ENCODE measurements around the gene CLDN24. TPM values are rescaled to one million over a fixed set of nuclear protein-coding genes. Genes with fewer than 3 reads are reported as not detected.

Gene CLDN24
- total RNA-seq, 1 donor from 2014 or later = not detected

DNA sequence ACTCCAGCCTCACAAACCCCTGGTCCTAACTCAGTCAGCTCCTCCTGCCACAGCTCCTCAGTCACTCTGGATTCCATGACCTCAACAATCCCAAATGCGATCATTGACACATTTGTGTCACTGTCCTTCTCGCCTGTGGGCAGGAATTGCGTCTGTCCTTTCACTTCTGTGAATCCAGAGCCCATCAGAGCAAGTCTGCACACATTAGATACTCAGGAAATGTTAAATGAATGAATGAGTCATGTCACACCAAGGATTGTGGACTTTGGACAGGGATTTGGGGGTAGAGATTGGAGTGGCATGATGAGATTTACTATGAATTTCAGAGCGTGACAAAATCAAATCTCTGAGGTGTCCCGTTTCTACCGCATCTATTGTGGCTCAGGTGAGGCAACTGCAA lies 11.8 kb upstream of the CLDN24 start:
- Mint-ChIP-seq H3K27me3 (ENCODE audit: unreplicated experiment) (no peaks in the 10 kb centered on the region), H3K27ac (ENCODE audit: unreplicated experiment) (no peak overlapping the region), H3K4me3 (ENCODE audit: unreplicated experiment) (no peak overlapping the region), H3K4me1 (ENCODE audit: unreplicated experiment) (peaks cover 26% of the 10 kb centered on the region), H3K36me3 (ENCODE audit: low read depth, unreplicated experiment) (peaks cover under 1% of the 10 kb centered on the region), H3K9me3 (ENCODE audit: unreplicated experiment) (no peaks in the 10 kb centered on the region)
- no peak for DNase-seq (ENCODE audit: low spot score)
- no peak for TF ChIP-seq CTCF (IDR thresholded peaks at IDR 0.05; ENCODE audit: unreplicated experiment)

- Mint-ChIP-seq H3K4me1 (ENCODE audit: unreplicated experiment) (peaks cover 27% of the 10 kb centered on the region), H3K4me3 (ENCODE audit: unreplicated experiment) (no peak overlapping the region), H3K27me3 (ENCODE audit: unreplicated experiment) (no peaks in the 10 kb centered on the region), H3K36me3 (ENCODE audit: low read depth, unreplicated experiment) (peaks cover 4% of the 10 kb centered on the region), H3K27ac (ENCODE audit: unreplicated experiment) (no peak overlapping the region), H3K9me3 (ENCODE audit: unreplicated experiment) (no peaks in the 10 kb centered on the region)
- no peak for TF ChIP-seq CTCF (IDR thresholded peaks at IDR 0.05; ENCODE audit: unreplicated experiment)
- DNase-seq (ENCODE audit: low spot score) = no peak
Measured at GRCh38 chr4:183333202-183333601, 11.0 kb upstream of the CLDN24 start.

- H3K36me3 Mint-ChIP-seq (ENCODE audit: low read depth, unreplicated experiment) = peaks cover 4% of the 10 kb centered on the region
- H3K9me3 Mint-ChIP-seq (ENCODE audit: unreplicated experiment) = no peaks in the 10 kb centered on the region
- DNase-seq (ENCODE audit: low spot score) = no peak
- no peak overlapping the region for H3K27ac Mint-ChIP-seq (ENCODE audit: unreplicated experiment)
- peaks cover 23% of the 10 kb centered on the region for H3K4me1 Mint-ChIP-seq (ENCODE audit: unreplicated experiment)
- H3K27me3 Mint-ChIP-seq (ENCODE audit: unreplicated experiment) = no peaks in the 10 kb centered on the region
- no peak overlapping the region for H3K4me3 Mint-ChIP-seq (ENCODE audit: unreplicated experiment)
- no peak for TF ChIP-seq CTCF (IDR thresholded peaks at IDR 0.05; ENCODE audit: unreplicated experiment)
Measured at GRCh38 chr4:183332447-183332846, 10.2 kb upstream of the CLDN24 start.

DNA sequence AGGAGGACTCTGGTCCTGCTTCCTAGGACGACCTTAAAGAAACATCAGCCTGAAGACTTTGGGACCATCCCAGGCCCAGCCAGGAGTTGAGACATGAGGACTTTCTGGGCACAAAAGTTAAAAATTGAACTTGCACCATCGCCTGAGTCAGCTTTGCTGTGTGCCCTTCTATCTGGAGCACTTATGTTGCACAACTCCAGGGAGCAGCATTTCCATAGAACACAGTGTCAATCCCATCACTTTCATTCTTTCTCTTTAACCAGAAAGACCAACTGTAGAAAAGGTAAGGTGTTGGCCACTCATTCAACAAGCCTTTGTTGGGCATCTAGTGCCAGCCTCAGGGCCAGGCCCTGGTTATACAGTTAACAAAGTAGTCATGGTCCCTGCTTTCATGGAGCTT lies 8.6 kb upstream of the CLDN24 start:
- Mint-ChIP-seq H3K27me3 (ENCODE audit: unreplicated experiment) (no peaks in the 10 kb centered on the region), H3K4me1 (ENCODE audit: unreplicated experiment) (peaks cover 17% of the 10 kb centered on the region), H3K36me3 (ENCODE audit: low read depth, unreplicated experiment) (peaks cover 13% of the 10 kb centered on the region), H3K4me3 (ENCODE audit: unreplicated experiment) (no peak overlapping the region), H3K27ac (ENCODE audit: unreplicated experiment) (no peak overlapping the region), H3K9me3 (ENCODE audit: unreplicated experiment) (no peaks in the 10 kb centered on the region)
- DNase-seq (ENCODE audit: low spot score) = no peak
- no peak for TF ChIP-seq CTCF (IDR thresholded peaks at IDR 0.05; ENCODE audit: unreplicated experiment)

GRCh38 chr4:183329954-183330742 lies 7.9 kb upstream of the CLDN24 start:
- Mint-ChIP-seq H3K4me3 (ENCODE audit: unreplicated experiment) (no peak overlapping the region), H3K27me3 (ENCODE audit: unreplicated experiment) (peaks cover under 1% of the 10 kb centered on the region), H3K4me1 (ENCODE audit: unreplicated experiment) (peaks cover 11% of the 10 kb centered on the region), H3K36me3 (ENCODE audit: low read depth, unreplicated experiment) (peaks cover 15% of the 10 kb centered on the region), H3K27ac (ENCODE audit: unreplicated experiment) (peak overlapping the region; percentile 13), H3K9me3 (ENCODE audit: unreplicated experiment) (no peaks in the 10 kb centered on the region)
- DNase-seq (ENCODE audit: low spot score) = no peak
- TF ChIP-seq CTCF (IDR thresholded peaks at IDR 0.05; ENCODE audit: unreplicated experiment) = no peak
